Suprapubic skin (tissue), 4 donors: Measurements from ENCODE around the gene CILP2.

ENCODE experiments used
- EP300 ChIP-seq: sonication (generic); formaldehyde crosslinking; IDR thresholded peaks from one replicate; pipeline ENCODE4 v1.6.1; 2017; ENCODE audit warnings: antibody characterized with exemption
- POLR2A ChIP-seq, 2 donors: fragments of 450-650 bp; IDR thresholded peaks; one replicate each; pipeline ENCODE4 v1.6.1; 2017; ENCODE audit warnings: antibody characterized with exemption in 2 of 2, mild to moderate bottlenecking in 2 of 2, moderate library complexity in 2 of 2
- POLR2AphosphoS5 ChIP-seq, 3 donors: sonication (generic); formaldehyde crosslinking; IDR thresholded peaks; one replicate each; pipeline ENCODE4 v1.6.1; 2017; ENCODE audit warnings: antibody characterized with exemption in 3 of 3
- TF ChIP-seq, protein P1 (sequence below), 2 donors: fragments of 200-600 bp in 1 of 2; fragments of 450-650 bp in 1 of 2; sonication (generic) in 1 of 2; IDR thresholded peaks; one replicate each; pipeline ENCODE4 v1.5.1; 2016 to 2019; ENCODE audit warnings: antibody characterized with exemption in 2 of 2, mild to moderate bottlenecking in 1 of 2, moderate library complexity in 1 of 2

DNA sequence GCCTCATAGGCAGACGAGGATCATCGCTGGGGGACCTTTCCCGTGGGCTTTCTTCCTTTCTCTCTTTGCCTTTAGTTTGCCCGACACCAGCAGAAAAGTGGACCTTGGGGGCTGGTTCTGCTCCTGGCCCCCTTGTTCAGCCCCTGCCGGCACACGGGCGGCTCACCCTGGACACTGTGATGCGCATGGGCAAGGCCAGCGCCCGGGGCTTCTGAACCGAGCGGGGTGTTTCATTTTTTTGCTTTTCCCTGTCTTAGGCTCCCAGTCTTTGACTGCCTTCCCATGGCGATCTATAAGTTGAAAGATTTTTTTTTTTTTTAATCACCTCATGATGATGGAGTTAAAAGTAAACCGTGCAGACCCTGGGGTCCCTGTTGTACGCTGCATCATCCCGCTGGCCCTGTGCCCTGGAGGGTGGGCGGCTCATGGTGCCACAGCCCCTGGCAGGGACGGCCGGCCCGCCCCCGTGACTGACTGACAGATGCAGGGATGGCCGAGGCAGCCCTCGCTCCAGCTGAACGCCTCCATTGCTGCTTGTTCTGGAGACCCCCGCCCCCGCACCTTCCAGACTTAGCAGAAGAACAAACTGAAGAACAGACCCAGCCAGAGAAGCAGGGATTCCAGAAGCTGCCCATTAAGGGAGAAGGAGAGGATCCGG lies 32.3 kb upstream of the CILP2 start:
- TF ChIP-seq, protein P1, sequence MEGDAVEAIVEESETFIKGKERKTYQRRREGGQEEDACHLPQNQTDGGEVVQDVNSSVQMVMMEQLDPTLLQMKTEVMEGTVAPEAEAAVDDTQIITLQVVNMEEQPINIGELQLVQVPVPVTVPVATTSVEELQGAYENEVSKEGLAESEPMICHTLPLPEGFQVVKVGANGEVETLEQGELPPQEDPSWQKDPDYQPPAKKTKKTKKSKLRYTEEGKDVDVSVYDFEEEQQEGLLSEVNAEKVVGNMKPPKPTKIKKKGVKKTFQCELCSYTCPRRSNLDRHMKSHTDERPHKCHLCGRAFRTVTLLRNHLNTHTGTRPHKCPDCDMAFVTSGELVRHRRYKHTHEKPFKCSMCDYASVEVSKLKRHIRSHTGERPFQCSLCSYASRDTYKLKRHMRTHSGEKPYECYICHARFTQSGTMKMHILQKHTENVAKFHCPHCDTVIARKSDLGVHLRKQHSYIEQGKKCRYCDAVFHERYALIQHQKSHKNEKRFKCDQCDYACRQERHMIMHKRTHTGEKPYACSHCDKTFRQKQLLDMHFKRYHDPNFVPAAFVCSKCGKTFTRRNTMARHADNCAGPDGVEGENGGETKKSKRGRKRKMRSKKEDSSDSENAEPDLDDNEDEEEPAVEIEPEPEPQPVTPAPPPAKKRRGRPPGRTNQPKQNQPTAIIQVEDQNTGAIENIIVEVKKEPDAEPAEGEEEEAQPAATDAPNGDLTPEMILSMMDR (IDR thresholded peaks at IDR 0.05), result no peak
- no peak for TF ChIP-seq EP300
- TF ChIP-seq POLR2AphosphoS5 (IDR thresholded peaks at IDR 0.05), result no peak
- TF ChIP-seq POLR2A (IDR thresholded peaks at IDR 0.05), result no peak
